Measurements from ENCODE around the gene PHC1.

PHC1 gene

GRCh38 chr12:8887285-8887715 is 27.0 kb upstream of the PHC1 start:
- Histone ChIP-seq H3K27ac (ENCODE audit: low read length, poor library complexity, severe bottlenecking) (no peak overlapping the region), H3K18ac (ENCODE audit: low read depth in 1 of 2, low read length in 2 of 2) (no peak overlapping the region), H3K36me3 (ENCODE audit: control insufficient read depth in 1 of 2, insufficient read depth in 2 of 2, low read depth in 1 of 2, low read length in 2 of 2) (no peaks in the 10 kb centered on the region), H3K27me3 (ENCODE audit: control insufficient read depth in 1 of 2, insufficient read depth in 1 of 2, low read length in 2 of 2) (peaks cover 5 to 6% of the 10 kb centered on the region in 2 experiments), H3K9me3 (ENCODE audit: control insufficient read depth, low read length) (no peaks in the 10 kb centered on the region), H2BK5ac (ENCODE audit: low read depth, low read length, poor library complexity, severe bottlenecking) (no peak overlapping the region), H2BK12ac (ENCODE audit: low read length in 2 of 2) (no peak overlapping the region), H3K79me1 (replicated peaks; ENCODE audit: low read length, poor library complexity, severe bottlenecking) (no peaks in the 10 kb centered on the region), H2BK120ac (ENCODE audit: low read depth, low read length) (no peak overlapping the region), H3K4me2 (ENCODE audit: low read length, poor library complexity, severe bottlenecking) (no peak overlapping the region), H3K4me3 (ENCODE audit: insufficient read depth in 1 of 2, low read depth in 1 of 2, low read length in 2 of 2) (no peak overlapping the region), H4K91ac (ENCODE audit: low read length) (no peak overlapping the region), H2BK15ac (ENCODE audit: low read depth, poor library complexity, severe bottlenecking) (no peak overlapping the region), H3K23ac (ENCODE audit: low read length in 2 of 2) (no peak overlapping the region), H4K8ac (ENCODE audit: low read length) (no peak overlapping the region), H3K4ac (ENCODE audit: low read depth in 1 of 2, low read length in 2 of 2) (no peak overlapping the region), H3K9ac (ENCODE audit: low read length) (no peak overlapping the region), H2AFZ (ENCODE audit: low read depth, low read length) (no peak overlapping the region), H3K4me1 (ENCODE audit: control insufficient read depth, insufficient read depth, low read depth, low read length) (no peaks in the 10 kb centered on the region), H3K14ac (ENCODE audit: low read length in 2 of 2) (no peak overlapping the region), H2AK5ac (ENCODE audit: low read length, severe bottlenecking) (no peak overlapping the region)
- WGBS = 84% methylated on average over 4 of the region's 4 CpGs
- no peak for DNase-seq

- Histone ChIP-seq H3K9me3 (ENCODE audit: control insufficient read depth, low read length) (no peaks in the 10 kb centered on the region), H2AK5ac (ENCODE audit: low read length, severe bottlenecking) (no peak overlapping the region), H2BK120ac (ENCODE audit: low read depth, low read length) (no peak overlapping the region), H3K18ac (ENCODE audit: low read depth in 1 of 2, low read length in 2 of 2) (no peak overlapping the region), H3K27ac (ENCODE audit: low read length, poor library complexity, severe bottlenecking) (no peak overlapping the region), H3K27me3 (ENCODE audit: control insufficient read depth in 1 of 2, insufficient read depth in 1 of 2, low read length in 2 of 2) (no peaks in the 10 kb centered on the region), H4K8ac (ENCODE audit: low read length) (no peak overlapping the region), H2BK5ac (ENCODE audit: low read depth, low read length, poor library complexity, severe bottlenecking) (no peak overlapping the region), H3K14ac (ENCODE audit: low read length in 2 of 2) (no peak overlapping the region), H3K4me1 (ENCODE audit: control insufficient read depth, insufficient read depth, low read depth, low read length) (no peaks in the 10 kb centered on the region), H3K4ac (ENCODE audit: low read depth in 1 of 2, low read length in 2 of 2) (no peak overlapping the region), H2BK12ac (ENCODE audit: low read length in 2 of 2) (no peak overlapping the region), H3K23ac (ENCODE audit: low read length in 2 of 2) (no peak overlapping the region), H4K91ac (ENCODE audit: low read length) (no peak overlapping the region), H3K4me3 (ENCODE audit: insufficient read depth in 1 of 2, low read depth in 1 of 2, low read length in 2 of 2) (peak overlapping the region in 1 of 2 experiments; percentile 84), H3K4me2 (ENCODE audit: low read length, poor library complexity, severe bottlenecking) (peak overlapping the region; percentile 84), H2AFZ (ENCODE audit: low read depth, low read length) (no peak overlapping the region), H3K79me1 (replicated peaks; ENCODE audit: low read length, poor library complexity, severe bottlenecking) (no peaks in the 10 kb centered on the region), H3K36me3 (ENCODE audit: control insufficient read depth in 1 of 2, insufficient read depth in 2 of 2, low read depth in 1 of 2, low read length in 2 of 2) (no peaks in the 10 kb centered on the region), H3K9ac (ENCODE audit: low read length) (peak overlapping the region; percentile 90), H2BK15ac (ENCODE audit: low read depth, poor library complexity, severe bottlenecking) (no peak overlapping the region)
- peak; percentile 65 for DNase-seq
- WGBS = 33% methylated on average over 11 of the region's 14 CpGs
These were observed 23.8 kb upstream of the PHC1 start for GRCh38 chr12:8890313-8891085.

- Histone ChIP-seq H3K4me2 (ENCODE audit: low read length, poor library complexity, severe bottlenecking) (no peak overlapping the region), H3K9ac (ENCODE audit: low read length) (no peak overlapping the region), H3K4me1 (ENCODE audit: control insufficient read depth, insufficient read depth, low read depth, low read length) (no peaks in the 10 kb centered on the region), H2BK15ac (ENCODE audit: low read depth, poor library complexity, severe bottlenecking) (no peak overlapping the region), H3K27ac (ENCODE audit: low read length, poor library complexity, severe bottlenecking) (no peak overlapping the region), H2BK5ac (ENCODE audit: low read depth, low read length, poor library complexity, severe bottlenecking) (no peak overlapping the region), H3K27me3 (ENCODE audit: control insufficient read depth in 1 of 2, insufficient read depth in 1 of 2, low read length in 2 of 2) (no peaks in the 10 kb centered on the region), H3K36me3 (ENCODE audit: control insufficient read depth in 1 of 2, insufficient read depth in 2 of 2, low read depth in 1 of 2, low read length in 2 of 2) (no peaks in the 10 kb centered on the region), H3K14ac (ENCODE audit: low read length in 2 of 2) (no peak overlapping the region), H3K4me3 (ENCODE audit: insufficient read depth in 1 of 2, low read depth in 1 of 2, low read length in 2 of 2) (no peak overlapping the region), H2BK12ac (ENCODE audit: low read length in 2 of 2) (no peak overlapping the region), H4K8ac (ENCODE audit: low read length) (no peak overlapping the region), H3K9me3 (ENCODE audit: control insufficient read depth, low read length) (no peaks in the 10 kb centered on the region), H3K23ac (ENCODE audit: low read length in 2 of 2) (no peak overlapping the region), H3K79me1 (replicated peaks; ENCODE audit: low read length, poor library complexity, severe bottlenecking) (no peaks in the 10 kb centered on the region), H2AK5ac (ENCODE audit: low read length, severe bottlenecking) (no peak overlapping the region), H4K91ac (ENCODE audit: low read length) (no peak overlapping the region), H2AFZ (ENCODE audit: low read depth, low read length) (no peak overlapping the region), H2BK120ac (ENCODE audit: low read depth, low read length) (no peak overlapping the region), H3K18ac (ENCODE audit: low read depth in 1 of 2, low read length in 2 of 2) (no peak overlapping the region), H3K4ac (ENCODE audit: low read depth in 1 of 2, low read length in 2 of 2) (no peak overlapping the region)
- WGBS = 100% methylated on average over 3 of the region's 3 CpGs
- DNase-seq = no peak
These were observed 22.3 kb upstream of the PHC1 start for GRCh38 chr12:8891976-8892375.

- Histone ChIP-seq H2BK120ac (ENCODE audit: low read depth, low read length) (no peak overlapping the region), H3K14ac (ENCODE audit: low read length in 2 of 2) (no peak overlapping the region), H3K27ac (ENCODE audit: low read length, poor library complexity, severe bottlenecking) (no peak overlapping the region), H2AK5ac (ENCODE audit: low read length, severe bottlenecking) (no peak overlapping the region), H3K4me1 (ENCODE audit: control insufficient read depth, insufficient read depth, low read depth, low read length) (no peaks in the 10 kb centered on the region), H3K18ac (ENCODE audit: low read depth in 1 of 2, low read length in 2 of 2) (no peak overlapping the region), H4K91ac (ENCODE audit: low read length) (no peak overlapping the region), H3K4me2 (ENCODE audit: low read length, poor library complexity, severe bottlenecking) (no peak overlapping the region), H3K4me3 (ENCODE audit: insufficient read depth in 1 of 2, low read depth in 1 of 2, low read length in 2 of 2) (no peak overlapping the region), H2BK5ac (ENCODE audit: low read depth, low read length, poor library complexity, severe bottlenecking) (no peak overlapping the region), H2BK15ac (ENCODE audit: low read depth, poor library complexity, severe bottlenecking) (no peak overlapping the region), H2BK12ac (ENCODE audit: low read length in 2 of 2) (no peak overlapping the region), H3K79me1 (replicated peaks; ENCODE audit: low read length, poor library complexity, severe bottlenecking) (no peaks in the 10 kb centered on the region), H3K9ac (ENCODE audit: low read length) (no peak overlapping the region), H3K4ac (ENCODE audit: low read depth in 1 of 2, low read length in 2 of 2) (no peak overlapping the region), H2AFZ (ENCODE audit: low read depth, low read length) (no peak overlapping the region), H3K27me3 (ENCODE audit: control insufficient read depth in 1 of 2, insufficient read depth in 1 of 2, low read length in 2 of 2) (peaks cover 0 to 4% of the 10 kb centered on the region in 2 experiments), H4K8ac (ENCODE audit: low read length) (no peak overlapping the region), H3K36me3 (ENCODE audit: control insufficient read depth in 1 of 2, insufficient read depth in 2 of 2, low read depth in 1 of 2, low read length in 2 of 2) (no peaks in the 10 kb centered on the region), H3K9me3 (ENCODE audit: control insufficient read depth, low read length) (no peaks in the 10 kb centered on the region), H3K23ac (ENCODE audit: low read length in 2 of 2) (no peak overlapping the region)
- peak; percentile 78 for DNase-seq
These were observed 19.9 kb upstream of the PHC1 start for GRCh38 chr12:8894378-8894777.
